Hepatic stellate cell (primary cell): ENCODE results near the gene GPATCH2.

Source experiments
- DNase-seq: peaks from one replicate; pipeline ENCODE4 v3.0.0; 2011; ENCODE audit warnings: low spot score

GPATCH2 gene

DNA sequence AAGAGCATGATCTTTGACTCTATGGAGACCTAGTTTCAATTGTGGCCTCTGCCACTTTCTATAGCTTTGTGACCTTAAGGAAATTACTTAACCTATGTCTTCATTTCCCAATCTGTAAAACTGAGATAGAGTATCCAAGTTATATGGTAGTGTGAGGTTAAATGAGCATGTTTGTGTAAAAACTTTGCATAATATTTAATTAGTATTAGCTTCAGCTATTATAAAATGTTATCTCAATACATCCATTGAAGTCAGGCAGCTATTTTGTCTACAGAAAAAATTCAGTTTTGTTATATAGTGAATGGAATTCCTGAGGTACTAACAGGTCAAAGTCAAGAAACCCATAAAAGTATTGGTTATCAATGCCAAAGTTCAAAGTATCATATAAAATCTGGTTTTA, 53.6 kb downstream of the GPATCH2 start:
- no peak for DNase-seq

DNA sequence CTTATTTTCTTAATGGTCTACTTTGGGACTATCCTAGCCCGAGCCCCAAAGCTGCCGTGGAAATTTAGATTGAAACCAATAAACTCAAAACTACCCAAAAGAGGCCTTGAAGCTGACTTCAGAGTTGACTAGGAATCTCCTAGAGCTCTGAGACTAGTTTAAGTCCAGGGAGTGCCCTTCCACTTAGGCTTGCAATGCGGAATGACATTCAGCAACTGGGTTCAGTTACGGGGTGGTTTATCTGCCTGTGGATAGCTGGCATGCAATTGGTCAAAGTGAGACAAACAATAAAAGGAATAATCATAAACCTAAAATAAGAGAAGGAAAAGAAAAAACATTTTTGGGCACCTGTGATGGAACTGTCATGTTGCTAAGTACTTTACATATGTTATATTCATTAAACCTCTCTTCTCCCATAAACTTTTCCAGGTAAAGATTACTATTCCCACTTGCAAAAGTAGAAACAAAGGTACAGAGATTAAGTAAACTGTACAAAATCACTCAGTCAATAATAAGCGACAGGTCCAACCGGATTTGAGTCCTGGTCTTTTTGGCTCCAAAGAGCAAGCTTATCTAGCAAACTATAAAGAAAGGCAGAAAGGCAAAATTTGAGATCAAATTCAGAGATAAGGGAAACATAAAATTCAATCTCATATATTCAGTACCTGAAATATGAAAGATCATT, 56.5 kb downstream of the GPATCH2 start:
- no peak for DNase-seq

GRCh38 chr1:217569021-217569420, 61.9 kb downstream of the GPATCH2 start:
- no peak for DNase-seq

DNA sequence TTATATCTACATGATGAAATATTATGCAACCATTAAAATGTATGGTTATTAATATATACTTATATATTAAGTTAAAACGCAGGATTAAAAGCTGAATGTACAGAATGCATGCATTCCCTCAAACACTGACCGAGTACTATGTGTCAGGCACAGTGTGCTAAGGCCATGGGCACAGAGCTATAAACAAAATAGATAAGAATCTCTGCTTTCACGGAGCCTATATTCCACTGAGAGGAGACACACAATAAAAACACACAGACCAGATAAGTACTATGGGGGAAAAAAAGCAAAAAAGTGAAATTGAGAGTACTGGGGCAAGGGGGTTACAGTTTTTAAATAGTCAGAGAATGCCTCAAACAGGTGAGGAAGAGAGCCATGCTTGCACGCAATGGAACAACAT, 62.7 kb downstream of the GPATCH2 start:
- no peak for DNase-seq

DNA sequence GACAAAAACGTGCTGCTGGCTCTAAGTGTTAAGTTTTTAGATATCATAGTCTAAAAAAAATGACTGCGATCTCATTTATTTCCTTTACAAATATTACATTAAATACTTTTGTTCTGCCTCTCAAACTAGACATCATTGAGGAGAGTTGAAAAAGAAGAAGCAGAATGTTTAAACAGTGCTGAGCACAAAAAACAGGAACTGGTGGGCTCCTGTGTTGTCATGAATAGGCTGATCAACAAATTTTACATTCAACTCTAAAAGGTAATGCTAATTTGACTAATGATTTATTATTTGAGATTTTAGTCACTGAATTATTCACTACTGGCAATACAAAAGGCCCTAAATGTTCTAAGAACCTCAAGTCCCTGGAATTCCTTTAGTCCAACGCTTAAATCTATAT, 66.1 kb downstream of the GPATCH2 start:
- no peak for DNase-seq

DNA sequence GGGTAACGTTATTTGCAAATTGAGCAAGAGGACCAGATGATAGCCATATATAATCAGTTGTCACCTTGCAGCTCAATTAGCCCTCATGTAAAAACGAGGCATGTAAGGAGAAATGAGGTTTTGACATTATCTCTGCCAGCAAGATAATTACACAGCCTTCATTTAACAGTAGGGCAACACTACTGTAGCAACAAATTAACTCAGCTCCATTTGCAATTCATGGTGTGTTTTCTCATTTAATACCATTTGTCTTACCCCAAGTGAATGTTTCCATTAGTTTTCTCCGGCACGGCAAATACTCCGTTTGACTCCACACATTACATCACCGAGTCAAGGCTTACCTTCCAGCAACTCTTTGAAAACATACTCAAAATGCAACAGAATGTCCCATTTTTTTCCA, 66.7 kb downstream of the GPATCH2 start:
- no peak for DNase-seq

- DNase-seq, result no peak
These were observed 67.7 kb downstream of the GPATCH2 start for GRCh38 chr1:217563179-217563578.

- DNase-seq, result peak; percentile 47
These were observed 68.5 kb downstream of the GPATCH2 start for GRCh38 chr1:217562229-217562878.

DNA sequence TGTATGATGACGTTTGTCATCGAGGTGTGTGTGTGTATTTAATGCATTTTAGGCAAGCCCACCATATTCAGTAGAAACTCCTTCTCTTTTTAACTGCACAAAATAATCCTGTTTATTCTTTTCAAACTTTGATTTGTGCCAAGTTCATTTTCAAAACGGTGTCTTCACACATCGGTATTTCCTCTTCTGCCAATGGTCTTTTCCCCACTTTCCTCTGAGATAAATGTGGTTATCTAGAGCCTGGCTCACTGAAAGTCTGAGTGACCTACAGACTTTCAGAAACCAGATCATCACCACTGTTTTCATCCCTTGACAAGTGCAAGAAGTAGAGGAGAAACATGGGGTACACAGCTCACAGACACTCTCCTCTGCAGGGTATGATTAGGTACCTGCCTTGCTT, 69.4 kb downstream of the GPATCH2 start:
- DNase-seq, result no peak

DNA sequence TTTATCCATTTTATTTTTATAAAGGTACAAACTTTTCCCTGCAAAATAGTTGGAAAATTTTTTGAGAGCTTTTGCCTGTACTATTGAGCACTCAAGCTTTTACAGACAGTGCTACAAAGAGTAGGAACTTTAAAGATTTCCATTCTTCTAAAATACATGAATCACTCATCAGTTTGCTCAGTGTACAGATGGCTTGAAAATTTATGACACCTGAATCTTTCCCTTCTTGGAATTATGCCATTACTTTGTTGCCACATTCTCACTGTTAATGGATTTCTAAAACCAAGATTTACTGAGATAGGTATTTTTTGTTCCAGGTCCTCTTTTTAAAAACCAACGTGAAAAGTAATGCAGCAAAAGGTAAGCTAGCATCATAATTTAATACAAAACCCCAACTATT, 76.0 kb downstream of the GPATCH2 start:
- no peak for DNase-seq

GRCh38 chr1:217553949-217554509, 76.9 kb downstream of the GPATCH2 start:
- no peak for DNase-seq

GRCh38 chr1:217552339-217552951, 78.4 kb downstream of the GPATCH2 start:
- DNase-seq, result no peak

DNA sequence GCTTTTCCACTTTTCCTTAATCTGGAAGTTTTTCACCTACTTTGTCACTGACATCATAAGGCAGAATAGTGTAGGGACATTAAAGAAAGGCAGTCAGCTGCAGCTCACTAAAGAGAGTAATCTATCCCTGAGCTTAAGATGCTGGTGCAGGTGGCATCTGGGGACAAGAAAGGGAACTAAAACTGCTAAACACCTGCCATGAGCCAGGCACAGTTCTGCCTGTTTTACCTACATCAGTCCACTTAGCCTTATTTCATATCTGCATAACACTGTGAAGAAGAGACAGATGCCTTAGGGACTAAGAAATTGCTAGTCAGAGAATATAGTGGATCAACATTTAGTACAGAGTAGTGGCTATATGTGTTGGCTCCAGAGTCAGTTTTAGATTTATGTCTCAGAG, 88.1 kb downstream of the GPATCH2 start:
- no peak for DNase-seq

DNA sequence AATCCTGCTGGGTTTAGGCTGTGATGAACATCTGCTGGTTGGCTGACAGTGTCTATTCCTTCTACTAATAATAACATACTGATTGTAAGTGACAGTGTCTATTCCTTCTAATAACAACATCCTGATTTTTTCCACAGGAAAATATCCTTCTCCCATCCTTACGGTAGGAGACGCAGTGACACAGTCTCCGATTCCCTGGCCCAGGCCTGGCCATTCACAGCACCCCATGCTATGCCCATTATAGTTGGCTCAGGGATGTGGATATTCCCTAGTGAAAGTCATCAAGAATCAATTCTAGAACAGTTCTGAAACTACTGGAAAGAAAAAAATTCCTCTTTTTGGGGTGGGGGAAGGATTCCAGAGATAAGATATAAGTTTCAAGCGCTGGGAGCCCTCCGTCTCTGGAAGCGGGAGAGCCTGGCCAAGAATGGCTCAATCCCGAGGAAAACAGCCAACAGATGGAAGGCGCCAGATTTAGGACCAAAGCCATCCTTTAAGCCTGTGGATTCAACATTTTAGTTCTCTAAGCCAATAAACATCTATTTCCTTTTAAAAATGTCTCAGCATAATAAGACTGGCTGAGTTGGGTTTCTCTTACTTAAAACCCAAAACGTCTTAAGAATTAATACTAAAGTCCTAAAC, 88.6 kb downstream of the GPATCH2 start:
- no peak for DNase-seq

DNA sequence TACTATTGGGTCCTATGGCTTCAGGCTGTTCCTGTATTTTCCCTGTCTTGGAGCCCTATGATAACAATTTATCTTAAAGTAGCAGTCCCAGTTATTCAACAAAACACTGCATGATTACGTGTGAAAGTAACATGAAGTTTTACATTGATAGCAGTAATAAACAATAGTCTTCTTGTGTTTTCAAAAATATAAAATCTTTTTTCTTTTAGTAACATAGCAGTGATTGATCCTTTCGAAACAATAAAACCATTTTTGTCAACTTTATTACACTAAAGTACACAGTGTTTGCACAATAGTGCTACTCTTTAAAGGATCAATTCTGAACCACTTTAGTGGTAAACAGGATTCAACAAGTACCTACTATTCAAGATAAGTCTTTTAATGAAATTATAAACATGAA, 90.6 kb downstream of the GPATCH2 start:
- no peak for DNase-seq

- DNase-seq, result no peak
These were observed 91.4 kb downstream of the GPATCH2 start for GRCh38 chr1:217539510-217539909.

DNA sequence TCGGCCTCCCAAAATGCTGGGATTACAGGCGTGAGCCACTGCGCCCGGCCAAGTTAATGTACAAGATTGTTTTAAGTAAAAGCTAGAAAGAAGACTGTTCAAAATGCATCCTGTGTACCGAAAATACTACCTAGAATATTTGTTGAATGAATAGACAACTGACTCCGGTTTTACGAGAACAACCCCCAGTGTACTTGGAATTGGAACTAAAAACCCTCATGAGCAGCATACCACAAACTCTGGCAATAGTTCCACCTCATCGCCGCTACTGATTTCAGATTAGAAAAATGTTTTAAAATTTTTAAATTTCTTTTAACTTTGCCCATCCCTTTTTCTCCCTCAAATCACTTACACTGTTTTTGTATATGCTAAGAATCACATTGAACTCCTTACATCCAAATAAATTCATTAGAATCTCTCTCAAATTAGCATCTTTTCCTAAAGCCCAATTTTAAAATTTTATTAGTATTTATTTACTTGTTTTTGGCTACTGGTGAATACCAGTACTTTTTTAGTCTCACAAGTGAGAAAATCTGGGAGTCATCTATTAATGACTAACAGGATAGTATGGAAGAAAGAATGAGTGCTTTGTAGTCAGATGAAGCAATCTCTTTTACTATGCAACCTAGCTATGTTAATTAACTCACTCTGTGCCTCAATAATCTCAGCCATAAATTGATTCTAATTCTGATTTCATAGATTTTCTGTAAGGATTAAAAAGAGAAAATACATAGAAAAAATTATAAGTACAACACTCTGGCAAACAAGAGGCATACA, 95.1 kb downstream of the GPATCH2 start:
- DNase-seq, result no peak

- no peak for DNase-seq
These were observed 96.3 kb downstream of the GPATCH2 start for GRCh38 chr1:217534566-217534965.

DNA sequence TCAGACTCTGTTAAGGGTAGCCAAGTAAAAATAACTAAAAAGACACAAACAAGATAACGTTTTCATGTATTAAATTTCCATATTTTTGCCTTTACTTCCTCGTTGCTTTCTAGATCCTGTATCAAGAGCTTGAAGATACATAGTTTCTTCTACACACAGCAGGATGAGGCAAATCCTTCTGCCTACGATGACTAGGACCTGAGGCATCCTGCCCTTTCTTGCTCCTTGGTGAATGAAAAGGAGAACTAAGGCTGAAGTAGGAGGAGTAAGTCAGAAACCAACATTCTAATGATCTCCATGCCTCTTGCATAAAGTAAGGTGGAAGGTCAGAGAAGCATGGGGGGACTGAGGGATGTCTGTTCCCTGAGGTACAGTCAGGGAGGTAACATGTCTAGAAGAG, 102.6 kb downstream of the GPATCH2 start:
- DNase-seq, result peak; percentile 32

DNA sequence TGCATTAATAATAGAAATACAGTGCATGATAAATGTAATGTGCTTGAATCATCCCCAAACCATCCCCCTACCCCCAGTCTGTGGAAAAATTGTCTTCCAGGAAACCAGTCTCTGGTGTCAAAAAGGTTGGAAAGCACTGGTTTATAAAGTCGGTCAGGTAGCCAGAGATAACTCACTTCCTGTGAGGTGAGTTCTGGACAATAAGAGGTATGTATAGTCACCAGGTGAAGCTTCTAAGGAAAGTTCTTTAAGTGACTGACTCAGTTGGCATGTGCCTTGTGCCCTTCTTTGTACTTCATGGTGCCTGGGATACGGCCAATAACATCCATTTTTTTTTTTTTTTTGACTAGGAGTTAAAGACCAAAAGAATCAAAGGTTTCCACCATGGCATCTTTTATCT, 103.7 kb downstream of the GPATCH2 start:
- no peak for DNase-seq

- no peak for DNase-seq
These were observed 104.3 kb downstream of the GPATCH2 start for GRCh38 chr1:217526636-217527035.
